Sigmoid colon (tissue), 7 donors: ENCODE data around the gene C19orf12. TPM values are rescaled to one million over a fixed set of nuclear protein-coding genes. Genes with fewer than 3 reads are reported as not detected.

Experiments used
- DNase-seq: peaks from one replicate; pipeline ENCODE4 v3.0.0-alpha.2; 2019
- H3K27ac ChIP-seq, 4 donors: fragments of 200-600 bp; sonication (generic); one replicate each; pipeline ENCODE4 v1.5.1; 2016 to 2019; ENCODE audit warnings: mild to moderate bottlenecking in 1 of 4
- H3K27me3 ChIP-seq, 3 donors: fragments of 200-600 bp; sonication (generic); one replicate each; pipeline ENCODE4 v1.5.1; 2019; ENCODE audit warnings: mild to moderate bottlenecking in 1 of 3
- H3K36me3 ChIP-seq, 4 donors: fragments of 200-600 bp; sonication (generic); one replicate each; pipeline ENCODE4 v1.5.1; 2016 to 2019
- H3K4me1 ChIP-seq, 4 donors: fragments of 200-600 bp; sonication (generic); one replicate each; pipeline ENCODE4 v1.5.1; 2017 to 2019
- H3K4me3 ChIP-seq, 4 donors: fragments of 200-600 bp; sonication (generic); one replicate each; pipeline ENCODE4 v1.5.1; 2017 to 2019; ENCODE audit warnings: mild to moderate bottlenecking in 2 of 4, moderate library complexity in 1 of 4
- H3K9me3 ChIP-seq, 4 donors: fragments of 200-600 bp in 3 of 4; sonication (generic) in 3 of 4; one replicate each; pipeline versions ENCODE4 v1.5.1 to v1.6.1; 2013 to 2019
- EP300 ChIP-seq, 4 donors: sonication (generic); formaldehyde crosslinking; IDR thresholded peaks; one replicate each; pipeline ENCODE4 v1.6.1; 2017; ENCODE audit warnings: antibody characterized with exemption in 4 of 4
- POLR2A ChIP-seq, 2 donors: fragments of 450-650 bp; IDR thresholded peaks; one replicate each; pipeline ENCODE4 v1.6.1; 2016; ENCODE audit warnings: antibody characterized with exemption in 2 of 2, mild to moderate bottlenecking in 2 of 2, moderate library complexity in 2 of 2
- POLR2AphosphoS5 ChIP-seq, 4 donors: sonication (generic); formaldehyde crosslinking; IDR thresholded peaks; one replicate each; pipeline ENCODE4 v1.6.1; 2017; ENCODE audit warnings: antibody characterized with exemption in 4 of 4
- WGBS, 2 donors: extraction: QIAGEN DNeasy Blood & Tissue Kit; methylation state at CpG; one replicate each; pipeline ENCODE4 v1.1.7; 2013; 5-methylcytosine and 5-hydroxymethylcytosine counted together
- intact Hi-C: fragments of 100-400 bp; cut with DNase I; formaldehyde crosslinking; loops from one replicate; pipeline ENCODE4 v1.15.1; 2023
- polyA plus RNA-seq, 3 donors: library from polyadenylated mRNA; stranded (reverse); fragments of 200-250 nt; gene quantifications; one replicate each; pipeline ENCODE4 v1.2.3, GENCODE V29; 2013
- total RNA-seq, 4 donors: library from RNA; depleted of rRNA; stranded (reverse); fragments of >200 nt; gene quantifications; one replicate each; pipeline ENCODE4 v1.1.0, GENCODE V29; 2016
- TF ChIP-seq, protein P1 (sequence below), 4 experiments: fragments of 450-650 bp in 3 of 4; fragments of 200-600 bp in 1 of 4; IDR thresholded peaks; one replicate each; pipeline ENCODE4 v1.5.1; 2016 to 2019; ENCODE audit warnings: antibody characterized with exemption in 4 of 4, mild to moderate bottlenecking in 3 of 4, moderate library complexity in 2 of 4
- donor health status: healthy with polysubstance abuse.
- donor health status: Bipolar disorder and iron deficiency.
- donor health status: healthy.

C19orf12 gene
- total and polyA plus RNA-seq, 7 donors = 13.2 to 36.0 (median 32.1) TPM

- intact Hi-C loops = no loop called here
- 48 to 50% methylated on average over 14 of the region's 14 CpGs for WGBS, 2 donors
- no peaks in the 10 kb centered on the region for H3K36me3 ChIP-seq
- peak overlapping the region in 1 of 4 donors; percentile 35 for H3K4me3 ChIP-seq
- H3K4me1 ChIP-seq = peaks cover 0 to 13% (median 11%) of the 10 kb centered on the region in 4 donors
- peaks cover 0 to 63% (median 14%) of the 10 kb centered on the region in 3 donors for H3K27me3 ChIP-seq
- TF ChIP-seq, protein P1, sequence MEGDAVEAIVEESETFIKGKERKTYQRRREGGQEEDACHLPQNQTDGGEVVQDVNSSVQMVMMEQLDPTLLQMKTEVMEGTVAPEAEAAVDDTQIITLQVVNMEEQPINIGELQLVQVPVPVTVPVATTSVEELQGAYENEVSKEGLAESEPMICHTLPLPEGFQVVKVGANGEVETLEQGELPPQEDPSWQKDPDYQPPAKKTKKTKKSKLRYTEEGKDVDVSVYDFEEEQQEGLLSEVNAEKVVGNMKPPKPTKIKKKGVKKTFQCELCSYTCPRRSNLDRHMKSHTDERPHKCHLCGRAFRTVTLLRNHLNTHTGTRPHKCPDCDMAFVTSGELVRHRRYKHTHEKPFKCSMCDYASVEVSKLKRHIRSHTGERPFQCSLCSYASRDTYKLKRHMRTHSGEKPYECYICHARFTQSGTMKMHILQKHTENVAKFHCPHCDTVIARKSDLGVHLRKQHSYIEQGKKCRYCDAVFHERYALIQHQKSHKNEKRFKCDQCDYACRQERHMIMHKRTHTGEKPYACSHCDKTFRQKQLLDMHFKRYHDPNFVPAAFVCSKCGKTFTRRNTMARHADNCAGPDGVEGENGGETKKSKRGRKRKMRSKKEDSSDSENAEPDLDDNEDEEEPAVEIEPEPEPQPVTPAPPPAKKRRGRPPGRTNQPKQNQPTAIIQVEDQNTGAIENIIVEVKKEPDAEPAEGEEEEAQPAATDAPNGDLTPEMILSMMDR (IDR thresholded peaks at IDR 0.05) = no peak
- TF ChIP-seq POLR2A (IDR thresholded peaks at IDR 0.05) (no peak), POLR2AphosphoS5 (IDR thresholded peaks at IDR 0.05) (no peak), EP300 (IDR thresholded peaks at IDR 0.05) (no peak)
- H3K9me3 ChIP-seq = no peaks in the 10 kb centered on the region
- no peak for DNase-seq
- no peak overlapping the region for H3K27ac ChIP-seq
Measured at GRCh38 chr19:29724746-29725145, 9.7 kb upstream of the C19orf12 start.

- peaks cover 0 to 13% (median 11%) of the 10 kb centered on the region in 4 donors for H3K4me1 ChIP-seq
- intact Hi-C loops = no loop called here
- H3K9me3 ChIP-seq = no peaks in the 10 kb centered on the region
- TF ChIP-seq, protein P1 (IDR thresholded peaks at IDR 0.05) = no peak
- TF ChIP-seq POLR2AphosphoS5 (IDR thresholded peaks at IDR 0.05) = no peak
- TF ChIP-seq POLR2A (IDR thresholded peaks at IDR 0.05) = no peak
- no peak for TF ChIP-seq EP300 (IDR thresholded peaks at IDR 0.05)
- 3% methylated on average over 39 of the region's 39 CpGs for WGBS, 2 donors
- peaks cover 0 to 57% (median 14%) of the 10 kb centered on the region in 3 donors for H3K27me3 ChIP-seq
- H3K27ac ChIP-seq = no peak overlapping the region
- H3K36me3 ChIP-seq = no peaks in the 10 kb centered on the region
- peak overlapping the region in 3 of 4 donors; percentile 19 to 41 (median 35) for H3K4me3 ChIP-seq
- no peak for DNase-seq
Measured at GRCh38 chr19:29724102-29724641, 9.1 kb upstream of the C19orf12 start.

- no peak for DNase-seq
Measured at GRCh38 chr19:29717051-29717450, 2.0 kb upstream of the C19orf12 start.

DNA sequence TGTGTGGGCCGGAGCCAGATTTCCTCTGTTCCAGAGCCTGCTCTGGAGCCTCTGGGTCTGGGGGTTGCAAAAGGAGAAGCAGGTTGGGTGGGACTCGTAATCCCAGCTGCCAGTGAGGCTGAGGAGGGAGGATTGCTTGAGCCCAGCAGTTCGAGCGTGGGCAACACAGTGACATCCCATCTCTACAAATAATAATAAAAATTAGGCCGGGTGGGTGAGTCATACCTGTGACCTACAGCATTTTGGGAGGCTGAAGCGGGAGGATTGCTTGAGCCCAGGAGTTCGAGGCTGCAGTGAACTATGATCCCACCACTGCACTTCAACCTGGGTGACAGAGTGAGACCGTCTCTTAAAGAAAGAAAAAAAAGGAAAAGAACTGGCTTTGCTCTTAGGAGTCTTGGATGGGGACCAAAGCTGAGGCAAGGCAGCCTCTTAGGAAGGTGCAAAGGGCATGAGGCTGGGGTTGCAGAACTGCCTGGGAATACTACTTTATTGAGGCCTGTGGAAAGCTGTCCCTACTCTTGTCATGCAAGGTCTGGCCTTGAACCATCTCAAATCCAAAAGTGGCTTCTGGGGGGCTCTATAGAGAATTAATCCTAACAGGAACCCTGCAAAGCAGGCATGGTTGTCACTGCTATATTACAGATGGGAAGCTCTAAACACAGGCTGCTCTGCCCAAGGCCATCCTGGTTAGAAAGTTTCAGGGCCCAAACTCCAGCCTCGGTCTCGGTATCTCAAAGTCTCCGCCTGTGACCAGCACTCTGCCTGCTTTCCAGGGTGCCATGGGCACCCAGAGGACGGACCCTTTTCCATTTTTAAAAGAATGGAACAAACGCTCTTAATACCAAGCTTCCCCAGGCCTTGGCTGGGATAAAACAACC lies 880 bp upstream of the C19orf12 start:
- Histone ChIP-seq H3K27me3 (no peaks in the 10 kb centered on the region), H3K27ac (peak overlapping the region; percentile 90 to 97 (median 92)), H3K4me3 (peak overlapping the region; percentile 73 to 98 (median 87)), H3K9me3 (no peaks in the 10 kb centered on the region), H3K4me1 (peaks cover 0 to 47% (median 34%) of the 10 kb centered on the region in 4 donors), H3K36me3 (peaks cover 0 to 7% (median 0%) of the 10 kb centered on the region in 4 donors)
- no peak for TF ChIP-seq POLR2AphosphoS5 (IDR thresholded peaks at IDR 0.05)
- no peak for TF ChIP-seq POLR2A (IDR thresholded peaks at IDR 0.05)
- no peak for DNase-seq
- intact Hi-C loops = loop anchor here (1.0 kb wide), 5 partner anchors 22 to 110 kb away; partner anchors contain the start of gene POP4
- 13 to 31% methylated on average over 13 of the region's 13 CpGs for WGBS, 2 donors

More at GRCh38 chr19:29717051-29717450, 2.0 kb upstream of the C19orf12 start:
- Histone ChIP-seq H3K27me3 (no peaks in the 10 kb centered on the region), H3K4me3 (no peak overlapping the region), H3K27ac (peak overlapping the region in 2 of 4 donors; percentile 95 to 97), H3K9me3 (no peaks in the 10 kb centered on the region), H3K4me1 (peaks cover 0 to 39% (median 32%) of the 10 kb centered on the region in 4 donors), H3K36me3 (peaks cover 0 to 6% (median 0%) of the 10 kb centered on the region in 4 donors)
- intact Hi-C loops = no loop called here
- whole genome bisulfite sequencing, 2 donors = 79 to 91% methylated on average over 16 of the region's 16 CpGs
- TF ChIP-seq, protein P1 (IDR thresholded peaks at IDR 0.05) = no peak
- TF ChIP-seq POLR2AphosphoS5 (IDR thresholded peaks at IDR 0.05) (no peak), EP300 (IDR thresholded peaks at IDR 0.05) (no peak), POLR2A (IDR thresholded peaks at IDR 0.05) (no peak)
